GM18951 (cell line): ENCODE data around the gene POU3F4.

Source experiments
- POLR2A ChIP-seq: IDR thresholded peaks from 4 replicates; pipeline ENCODE4 v1.6.1; 2011; ENCODE audit warnings: mild to moderate bottlenecking; ENCODE audit not compliant: insufficient read length, insufficient read depth; ENCODE audit errors: extremely low read depth
- in situ Hi-C: fragments of 300-500 bp; cut with MboI; formaldehyde crosslinking; loops from one replicate; pipeline ENCODE4 v1.12.0; 2022; ENCODE audit warnings: low sequenced_read_pairs, mixed read lengths, inconsistent platforms; ENCODE audit not compliant: unreplicated experiment

The POU3F4 gene

GRCh38 chrX:83529950-83530349 is 21.9 kb downstream of the POU3F4 start:
- TF ChIP-seq POLR2A: no peak
- in situ Hi-C loops: no loop called here

- in situ Hi-C loops: no loop called here
- TF ChIP-seq POLR2A: no peak
These were observed 27.5 kb downstream of the POU3F4 start for GRCh38 chrX:83535417-83536196.
